NCI-H1417 (cell line): ENCODE results near the gene DPP6.
"Not testable (repeated sequence)": the region's sequence is repeated elsewhere in the genome, so short reads cannot be mapped to it uniquely, and the experiment has no call there.

Experiments
- DNase-seq, 3 experiments: peaks; one replicate each; lab custom pipeline; 2025; lab: John Stamatoyannopoulos, UW

DPP6 gene

GRCh38 chr7:154910977-154911376 lies 858.8 kb downstream of the DPP6 start:
- no peak for DNase-seq

GRCh38 chr7:154911411-154911810 lies 859.2 kb downstream of the DPP6 start:
- no peak for DNase-seq

- DNase-seq, result no peak
Measured at GRCh38 chr7:154911862-154912455, 859.8 kb downstream of the DPP6 start.

GRCh38 chr7:154912871-154913637 lies 860.9 kb downstream of the DPP6 start:
- DNase-seq, result no peak

- peak; percentile 80 to 90 (median 82) for DNase-seq
Measured at GRCh38 chr7:154913638-154914307, 861.6 kb downstream of the DPP6 start.

- DNase-seq, result peak in 2 of 3 experiments; percentile 53 to 64
Measured at GRCh38 chr7:154914308-154914995, 862.3 kb downstream of the DPP6 start.

GRCh38 chr7:154914996-154915380 lies 862.8 kb downstream of the DPP6 start:
- peak in 2 of 3 experiments; percentile 49 to 60 for DNase-seq

GRCh38 chr7:154915600-154915999 lies 863.4 kb downstream of the DPP6 start:
- DNase-seq, result no peak

- no peak for DNase-seq
Measured at GRCh38 chr7:154916381-154916780, 864.2 kb downstream of the DPP6 start.

GRCh38 chr7:154916856-154917807 lies 864.9 kb downstream of the DPP6 start:
- DNase-seq, result peak in 1 of 3 experiments; percentile 36

- no peak for DNase-seq
Measured at GRCh38 chr7:154917808-154918160, 865.6 kb downstream of the DPP6 start.

- DNase-seq, result no peak
Measured at GRCh38 chr7:154918266-154918665, 866.1 kb downstream of the DPP6 start.

GRCh38 chr7:154918741-154919140 lies 866.5 kb downstream of the DPP6 start:
- DNase-seq, result no peak

- DNase-seq, result no peak
Measured at GRCh38 chr7:154919344-154920225, 867.4 kb downstream of the DPP6 start.

- DNase-seq, result not testable (repeated sequence)
Measured at GRCh38 chr7:154922472-154922871, 870.3 kb downstream of the DPP6 start.

- peak; percentile 78 to 95 (median 86) for DNase-seq
Measured at GRCh38 chr7:154927624-154928125, 875.5 kb downstream of the DPP6 start.

GRCh38 chr7:154928136-154929005 lies 876.2 kb downstream of the DPP6 start:
- peak; percentile 81 to 97 (median 95) for DNase-seq

- DNase-seq, result peak in 1 of 3 experiments; percentile 52
Measured at GRCh38 chr7:154929006-154929726, 877.0 kb downstream of the DPP6 start.
